Activated CD4-positive, alpha-beta T cell treated with anti-CD3 and anti-CD28 coated beads, Interleukin-2, amount 10 ng/mL, durations not matched to agents 7 days and 5 days (primary cell): ENCODE data around the gene STARD3NL. TPM values are rescaled to one million over a fixed set of nuclear protein-coding genes. Genes with fewer than 3 reads are reported as not detected.

Experiments
- CTCF ChIA-PET: fragments of 350-600 bp; sonication (Branson Sonifier 250); formaldehyde crosslinking; loops from one replicate; lab custom pipeline; 2021; ENCODE audit warnings: antibody characterized with exemption; lab: Charles Lee
- POLR2A ChIA-PET: fragments of 350-600 bp; sonication (Branson Sonifier 250); formaldehyde crosslinking; loops from one replicate; lab custom pipeline; 2021; ENCODE audit warnings: antibody characterized with exemption; lab: Charles Lee
- DNase-seq: peaks from one replicate; pipeline ENCODE4 v3.0.0-alpha.2; 2020
- H3K27ac Mint-ChIP-seq: one replicate; pipeline ENCODE4 v1.8.0; 2021; ENCODE audit warnings: mild to moderate bottlenecking, moderate library complexity, mixed read lengths
- H3K27me3 Mint-ChIP-seq: one replicate; pipeline ENCODE4 v1.8.0; 2021; ENCODE audit warnings: mixed read lengths
- H3K36me3 Mint-ChIP-seq: one replicate; pipeline ENCODE4 v1.8.0; 2021; ENCODE audit warnings: low read depth, mixed read lengths
- H3K4me1 Mint-ChIP-seq: one replicate; pipeline ENCODE4 v1.8.0; 2021; ENCODE audit warnings: mixed read lengths
- H3K4me3 Mint-ChIP-seq: one replicate; pipeline ENCODE4 v1.8.0; 2021; ENCODE audit warnings: mild to moderate bottlenecking, moderate library complexity, mixed read lengths
- H3K9me3 Mint-ChIP-seq: one replicate; pipeline ENCODE4 v1.8.0; 2021; ENCODE audit warnings: mixed read lengths
- total RNA-seq, 2 experiments: library from RNA; stranded (reverse); gene quantifications; one replicate each; pipeline ENCODE4 v1.2.3, GENCODE V29; 2021

STARD3NL gene
- total RNA-seq, 2 experiments from 2014 or later, result 22.5 to 22.9 TPM

- POLR2A ChIA-PET, result no interaction called here
These were observed 33.9 kb downstream of the STARD3NL start for GRCh38 chr7:38211940-38212339.

GRCh38 chr7:38215115-38215514 is 37.1 kb downstream of the STARD3NL start:
- Mint-ChIP-seq H3K4me3 (no peak overlapping the region), H3K27me3 (no peaks in the 10 kb centered on the region), H3K4me1 (peaks cover 36% of the 10 kb centered on the region), H3K36me3 (peaks cover 24% of the 10 kb centered on the region), H3K27ac (no peak overlapping the region), H3K9me3 (no peaks in the 10 kb centered on the region)
- ChIA-PET CTCF (interaction anchor here (0.6 to 5.8 kb wide), 31 partner anchors 13 to 162 kb away, joined by 3 to 65 read pairs (median 7); partner anchors contain the start of gene STARD3NL), POLR2A (interaction anchor here (0.6 kb wide), 1 partner anchor 134 kb away, joined by 4 read pairs; no protein-coding TSS in a partner anchor)
- DNase-seq, result no peak

More at GRCh38 chr7:38211940-38212339, 33.9 kb downstream of the STARD3NL start:
- DNase-seq, result no peak
- no peak overlapping the region for H3K4me3 Mint-ChIP-seq
- H3K27ac Mint-ChIP-seq, result no peak overlapping the region
- H3K4me1 Mint-ChIP-seq, result peaks cover 18% of the 10 kb centered on the region
- peaks cover 10% of the 10 kb centered on the region for H3K36me3 Mint-ChIP-seq
- H3K27me3 Mint-ChIP-seq, result no peaks in the 10 kb centered on the region
- no peaks in the 10 kb centered on the region for H3K9me3 Mint-ChIP-seq
- CTCF ChIA-PET, result interaction anchor here (2.0 kb wide), 1 partner anchor 123 kb away, joined by 7 read pairs; no protein-coding TSS in a partner anchor

GRCh38 chr7:38215735-38216670 is 38.0 kb downstream of the STARD3NL start:
- H3K4me3 Mint-ChIP-seq, result no peak overlapping the region
- POLR2A ChIA-PET, result interaction anchor here (0.6 to 1.0 kb wide), 2 partner anchors 119 to 133 kb away, joined by 4 read pairs; no protein-coding TSS in a partner anchor

GRCh38 chr7:38217672-38218071 is 39.6 kb downstream of the STARD3NL start:
- H3K27ac Mint-ChIP-seq, result peak overlapping the region; percentile 25
- H3K9me3 Mint-ChIP-seq, result no peaks in the 10 kb centered on the region
- DNase-seq, result no peak
- no peak overlapping the region for H3K4me3 Mint-ChIP-seq
- peaks cover 53% of the 10 kb centered on the region for H3K4me1 Mint-ChIP-seq
- CTCF ChIA-PET, result interaction anchor here (0.5 to 5.8 kb wide), 11 partner anchors 9 to 160 kb away, joined by 3 to 65 read pairs (median 4); partner anchors contain the start of gene STARD3NL
- POLR2A ChIA-PET, result no interaction called here
- peaks cover 32% of the 10 kb centered on the region for H3K36me3 Mint-ChIP-seq
- H3K27me3 Mint-ChIP-seq, result no peaks in the 10 kb centered on the region

More at GRCh38 chr7:38215735-38216670, 38.0 kb downstream of the STARD3NL start:
- peak; percentile 83 for DNase-seq
- CTCF ChIA-PET, result interaction anchor here (0.6 to 5.8 kb wide), 38 partner anchors 8 to 187 kb away, joined by 3 to 65 read pairs (median 6); partner anchors contain the start of gene STARD3NL
- H3K27ac Mint-ChIP-seq, result peak overlapping the region; percentile 55
- no peaks in the 10 kb centered on the region for H3K9me3 Mint-ChIP-seq
- peaks cover 27% of the 10 kb centered on the region for H3K36me3 Mint-ChIP-seq
- H3K4me1 Mint-ChIP-seq, result peaks cover 44% of the 10 kb centered on the region
- no peaks in the 10 kb centered on the region for H3K27me3 Mint-ChIP-seq

- POLR2A ChIA-PET, result no interaction called here
These were observed 42.4 kb downstream of the STARD3NL start for GRCh38 chr7:38220452-38220851.

GRCh38 chr7:38222481-38223096 is 44.5 kb downstream of the STARD3NL start:
- peak; percentile 63 for DNase-seq

More at GRCh38 chr7:38220452-38220851, 42.4 kb downstream of the STARD3NL start:
- H3K4me3 Mint-ChIP-seq, result no peak overlapping the region
- H3K9me3 Mint-ChIP-seq, result no peaks in the 10 kb centered on the region
- H3K4me1 Mint-ChIP-seq, result peaks cover 67% of the 10 kb centered on the region
- no peak overlapping the region for H3K27ac Mint-ChIP-seq
- no peak for DNase-seq
- no peaks in the 10 kb centered on the region for H3K27me3 Mint-ChIP-seq
- H3K36me3 Mint-ChIP-seq, result peaks cover 35% of the 10 kb centered on the region
- CTCF ChIA-PET, result interaction anchor here (0.8 to 1.3 kb wide), 3 partner anchors 14 to 125 kb away, joined by 3 to 5 read pairs (median 4); no protein-coding TSS in a partner anchor

GRCh38 chr7:38223306-38223705 is 45.3 kb downstream of the STARD3NL start:
- Mint-ChIP-seq H3K27me3 (no peaks in the 10 kb centered on the region), H3K4me1 (peaks cover 48% of the 10 kb centered on the region), H3K9me3 (no peaks in the 10 kb centered on the region), H3K27ac (no peak overlapping the region), H3K4me3 (no peak overlapping the region), H3K36me3 (peaks cover 35% of the 10 kb centered on the region)
- POLR2A ChIA-PET, result no interaction called here
- DNase-seq, result no peak
- CTCF ChIA-PET, result interaction anchor here (0.6 to 2.5 kb wide), 7 partner anchors 9 to 1791 kb away, joined by 3 to 15 read pairs (median 4); no protein-coding TSS in a partner anchor

More at GRCh38 chr7:38222481-38223096, 44.5 kb downstream of the STARD3NL start:
- no peak overlapping the region for H3K27ac Mint-ChIP-seq
- peaks cover 47% of the 10 kb centered on the region for H3K4me1 Mint-ChIP-seq
- H3K36me3 Mint-ChIP-seq, result peaks cover 35% of the 10 kb centered on the region
- no peaks in the 10 kb centered on the region for H3K9me3 Mint-ChIP-seq
- H3K27me3 Mint-ChIP-seq, result no peaks in the 10 kb centered on the region
- ChIA-PET CTCF (interaction anchor here (0.6 to 2.5 kb wide), 8 partner anchors 10 to 1791 kb away, joined by 3 to 15 read pairs (median 4); no protein-coding TSS in a partner anchor), POLR2A (no interaction called here)
- no peak overlapping the region for H3K4me3 Mint-ChIP-seq

GRCh38 chr7:38224392-38224791 is 46.3 kb downstream of the STARD3NL start:
- Mint-ChIP-seq H3K27ac (no peak overlapping the region), H3K4me3 (no peak overlapping the region), H3K9me3 (no peaks in the 10 kb centered on the region), H3K27me3 (no peaks in the 10 kb centered on the region), H3K4me1 (peaks cover 52% of the 10 kb centered on the region), H3K36me3 (peaks cover 40% of the 10 kb centered on the region)
- POLR2A ChIA-PET, result no interaction called here
- no peak for DNase-seq
- CTCF ChIA-PET, result interaction anchor here (1.0 to 2.1 kb wide), 3 partner anchors 8 to 143 kb away, joined by 3 to 6 read pairs (median 4); no protein-coding TSS in a partner anchor

- H3K9me3 Mint-ChIP-seq, result no peaks in the 10 kb centered on the region
- no peak for DNase-seq
- H3K36me3 Mint-ChIP-seq, result peaks cover 37% of the 10 kb centered on the region
- POLR2A ChIA-PET, result no interaction called here
- H3K4me3 Mint-ChIP-seq, result no peak overlapping the region
- peaks cover 58% of the 10 kb centered on the region for H3K4me1 Mint-ChIP-seq
- no peak overlapping the region for H3K27ac Mint-ChIP-seq
- no peaks in the 10 kb centered on the region for H3K27me3 Mint-ChIP-seq
- CTCF ChIA-PET, result interaction anchor here (4.0 kb wide), 1 partner anchor 14 kb away, joined by 20 read pairs; no protein-coding TSS in a partner anchor
These were observed 51.3 kb downstream of the STARD3NL start for GRCh38 chr7:38229386-38229785.

GRCh38 chr7:38229884-38230642 is 52.0 kb downstream of the STARD3NL start:
- Mint-ChIP-seq H3K9me3 (no peaks in the 10 kb centered on the region), H3K4me1 (peaks cover 62% of the 10 kb centered on the region), H3K36me3 (peaks cover 36% of the 10 kb centered on the region), H3K4me3 (no peak overlapping the region), H3K27ac (peak overlapping the region; percentile 79), H3K27me3 (no peaks in the 10 kb centered on the region)
- ChIA-PET CTCF (interaction anchor here (4.0 kb wide), 1 partner anchor 14 kb away, joined by 20 read pairs; no protein-coding TSS in a partner anchor), POLR2A (no interaction called here)
- DNase-seq, result no peak

GRCh38 chr7:38232502-38233366 is 54.7 kb downstream of the STARD3NL start:
- peaks cover 86% of the 10 kb centered on the region for H3K4me1 Mint-ChIP-seq
- peaks cover 1% of the 10 kb centered on the region for H3K27me3 Mint-ChIP-seq
- POLR2A ChIA-PET, result no interaction called here

More at GRCh38 chr7:38232502-38233366, 54.7 kb downstream of the STARD3NL start:
- DNase-seq, result peak; percentile 81
- H3K36me3 Mint-ChIP-seq, result peaks cover 37% of the 10 kb centered on the region
- H3K27ac Mint-ChIP-seq, result peak overlapping the region; percentile 93
- peak overlapping the region; percentile 55 for H3K4me3 Mint-ChIP-seq
- no peaks in the 10 kb centered on the region for H3K9me3 Mint-ChIP-seq
- CTCF ChIA-PET, result interaction anchor here (0.5 to 3.8 kb wide), 4 partner anchors 9 to 1722 kb away, joined by 4 to 17 read pairs (median 5); no protein-coding TSS in a partner anchor
